OCI-LY3 (cell line): ENCODE data around the gene FAM184A.

Source experiments
- H2AFZ ChIP-seq: fragments of 200-600, 300-600 bp; shearing (Covaris generic); 2 replicates; pipeline ENCODE4 v1.6.0; 2014; ENCODE audit warnings: antibody characterized with exemption, low read depth, low read length
- H3K27ac ChIP-seq: fragments of 200-600, 300-600 bp; sonication (generic); 2 replicates; pipeline ENCODE4 v1.5.1; 2014; ENCODE audit warnings: mild to moderate bottlenecking, low read length, moderate library complexity, mixed read lengths
- H3K27me3 ChIP-seq: fragments of 200-600, 300-600 bp; sonication (generic); 2 replicates; pipeline ENCODE4 v1.6.1; 2014; ENCODE audit warnings: low read depth, low read length, mixed read lengths
- H3K36me3 ChIP-seq: fragments of 200-600, 300-600 bp; sonication (generic); replicated peaks from 2 replicates; pipeline ENCODE3; 2014; ENCODE audit warnings: low read depth, low read length, mixed read lengths
- H3K4me1 ChIP-seq: fragments of 300-600, 200-600 bp; sonication (generic); 2 replicates; pipeline ENCODE4 v1.6.1; 2014; ENCODE audit warnings: low read length, mixed read lengths
- H3K4me2 ChIP-seq: fragments of 200-600, 300-600 bp; sonication (generic); 2 replicates; pipeline ENCODE4 v1.6.1; 2014; ENCODE audit warnings: low read length, mixed read lengths
- H3K4me3 ChIP-seq: fragments of 300-600, 200-600 bp; sonication (generic); 2 replicates; pipeline ENCODE4 v1.5.1; 2014; ENCODE audit warnings: antibody characterized with exemption, mild to moderate bottlenecking, low read length, moderate library complexity
- H3K79me2 ChIP-seq: fragments of 300-600, 200-600 bp; shearing (Covaris generic); 2 replicates; pipeline ENCODE4 v1.6.1; 2014; ENCODE audit warnings: mild to moderate bottlenecking, low read length, mixed read lengths
- H3K9ac ChIP-seq: fragments of 300-600, 200-600 bp; shearing (Covaris generic); 2 replicates; pipeline ENCODE4 v1.6.0; 2014; ENCODE audit warnings: mild to moderate bottlenecking, low read length, moderate library complexity
- H3K9me3 ChIP-seq: fragments of 200-600, 300-600 bp; shearing (Covaris generic); 2 replicates; pipeline ENCODE4 v1.6.1; 2014; ENCODE audit warnings: low read length, mixed read lengths; ENCODE audit not compliant: insufficient read depth
- H4K20me1 ChIP-seq: fragments of 200-600, 300-600 bp; sonication (generic); 2 replicates; pipeline ENCODE4 v1.6.1; 2016; ENCODE audit warnings: low read length, mixed read lengths; ENCODE audit not compliant: insufficient read depth
- CTCF ChIP-seq: fragments of 200-600, 300-600 bp; sonication (generic); IDR thresholded peaks from 2 replicates; pipeline ENCODE4 v1.5.1; 2014; ENCODE audit warnings: antibody characterized with exemption, low read length, low read depth
- EZH2phosphoT487 ChIP-seq: fragments of 200-600 bp; shearing (Covaris generic); IDR thresholded peaks from 2 replicates; pipeline ENCODE4 v1.6.1; 2018; ENCODE audit warnings: antibody characterized with exemption, mixed run types, low read depth

FAM184A gene

DNA sequence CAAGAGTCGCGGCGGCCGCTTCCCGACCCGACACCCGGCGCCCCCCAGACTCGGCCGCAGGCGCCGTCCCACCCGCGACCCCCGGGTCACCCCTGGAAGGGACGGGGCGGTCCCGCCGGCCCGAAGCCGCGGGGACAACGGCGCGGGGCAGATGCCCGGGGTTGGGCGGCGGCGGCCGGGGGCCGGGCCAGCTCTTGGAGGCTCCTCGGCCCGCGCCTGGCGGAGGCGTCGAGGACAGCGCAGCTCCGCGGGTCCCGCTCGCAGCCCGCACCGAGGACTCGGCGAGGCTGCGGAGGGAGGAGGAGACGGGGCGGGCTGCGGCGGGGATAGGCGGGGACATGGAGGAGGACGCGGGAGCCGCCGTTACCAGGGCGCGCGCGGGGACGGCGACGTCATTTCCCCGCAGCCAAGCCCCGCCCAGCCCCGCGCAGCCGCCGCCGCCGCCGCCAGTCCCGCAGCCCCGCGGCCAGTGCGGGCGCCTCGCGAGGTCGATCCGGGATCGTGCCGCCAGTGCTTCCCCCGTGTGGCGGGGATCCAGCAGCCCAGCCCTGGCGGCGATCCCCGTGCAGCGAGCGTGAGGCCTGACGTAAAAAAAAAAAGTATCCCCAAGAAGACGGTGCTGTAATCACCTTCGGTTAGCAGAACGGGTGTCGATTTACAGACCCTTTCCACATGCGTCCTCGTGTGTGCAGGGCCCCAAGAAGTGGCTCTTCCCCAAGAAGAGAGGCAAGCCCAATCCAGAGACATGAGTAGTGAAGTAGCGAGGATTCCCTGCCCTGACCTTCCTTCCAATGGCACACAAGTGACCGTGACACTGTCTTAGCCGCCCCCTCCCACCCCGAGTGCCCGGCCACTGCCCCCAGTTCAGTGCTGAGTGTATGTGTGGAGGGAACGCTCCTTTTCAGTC lies at the start of gene FAM184A:
Gene FAM184A (minus strand): TSS at position 289 of the 907 bp plus-strand sequence. CDS start 365 bp downstream, outside the sequence.
- H3K4me3 ChIP-seq: peak within 1 kb of the TSS; percentile 90

GRCh38 chr6:119127627-119128026 lies 49.2 kb upstream of the FAM184A start:
- Histone ChIP-seq H3K9me3 (no peaks in the 10 kb centered on the region), H3K4me1 (no peaks in the 10 kb centered on the region), H3K27me3 (no peaks in the 10 kb centered on the region), H3K4me3 (no peak overlapping the region), H3K36me3 (no peaks in the 10 kb centered on the region), H3K4me2 (no peak overlapping the region), H2AFZ (no peak overlapping the region), H4K20me1 (no peaks in the 10 kb centered on the region), H3K27ac (no peak overlapping the region), H3K9ac (no peak overlapping the region), H3K79me2 (no peaks in the 10 kb centered on the region)
- TF ChIP-seq EZH2phosphoT487 (no peak), CTCF (no peak)

More for the DNA sequence above, at the start of gene FAM184A:
- H4K20me1 ChIP-seq: no peaks in the 10 kb centered on the region
- TF ChIP-seq CTCF: peak; percentile 29
- TF ChIP-seq EZH2phosphoT487: no peak
- H3K36me3 ChIP-seq: no peaks in the 10 kb centered on the region
- no peaks in the 10 kb centered on the region for H3K79me2 ChIP-seq
- no peaks in the 10 kb centered on the region; the same call in 1 of the 2 replicates for H3K27me3 ChIP-seq
- H3K4me2 ChIP-seq: peak within 1 kb of the TSS; percentile 78
- no peak within 1 kb of the TSS for H3K27ac ChIP-seq
- H3K9ac ChIP-seq: peak within 1 kb of the TSS; percentile 62
- peaks cover 21% of the 10 kb centered on the region for H3K4me1 ChIP-seq
- no peaks in the 10 kb centered on the region for H3K9me3 ChIP-seq
- H2AFZ ChIP-seq: peak within 1 kb of the TSS; percentile 89

- no peaks in the 10 kb centered on the region for H4K20me1 ChIP-seq
- no peaks in the 10 kb centered on the region for H3K36me3 ChIP-seq
- H2AFZ ChIP-seq: no peak overlapping the region
- H3K27me3 ChIP-seq: no peaks in the 10 kb centered on the region
- H3K9me3 ChIP-seq: no peaks in the 10 kb centered on the region
- H3K4me3 ChIP-seq: no peak overlapping the region
- no peak overlapping the region for H3K4me2 ChIP-seq
- no peak for TF ChIP-seq EZH2phosphoT487
- no peak for TF ChIP-seq CTCF
- no peaks in the 10 kb centered on the region for H3K4me1 ChIP-seq
- H3K9ac ChIP-seq: no peak overlapping the region
- H3K79me2 ChIP-seq: no peaks in the 10 kb centered on the region
- no peak overlapping the region for H3K27ac ChIP-seq
Observed at GRCh38 chr6:119126826-119127225, 48.4 kb upstream of the FAM184A start.

- no peaks in the 10 kb centered on the region for H3K27me3 ChIP-seq
- no peaks in the 10 kb centered on the region for H4K20me1 ChIP-seq
- no peak overlapping the region for H3K4me3 ChIP-seq
- H3K79me2 ChIP-seq: no peaks in the 10 kb centered on the region
- no peak overlapping the region for H3K9ac ChIP-seq
- TF ChIP-seq CTCF: no peak
- TF ChIP-seq EZH2phosphoT487: no peak
- no peak overlapping the region for H3K4me2 ChIP-seq
- H3K9me3 ChIP-seq: no peaks in the 10 kb centered on the region
- no peak overlapping the region for H3K27ac ChIP-seq
- H2AFZ ChIP-seq: no peak overlapping the region
- no peaks in the 10 kb centered on the region for H3K4me1 ChIP-seq
- H3K36me3 ChIP-seq: no peaks in the 10 kb centered on the region
Observed at GRCh38 chr6:119126140-119126539, 47.7 kb upstream of the FAM184A start.
